C4-2B (cell line): ENCODE data around the gene CFAP58.

Experiments
- ZFX ChIP-seq: fragments of 450-650 bp; IDR thresholded peaks from 2 replicates; pipeline ENCODE4 v1.6.1; 2017
- TF ChIP-seq, protein P1 (sequence below): fragments of 450-650 bp; conservative IDR thresholded peaks from 2 replicates; pipeline ENCODE4 v1.5.1; 2017; ENCODE audit warnings: mild to moderate bottlenecking

DNA sequence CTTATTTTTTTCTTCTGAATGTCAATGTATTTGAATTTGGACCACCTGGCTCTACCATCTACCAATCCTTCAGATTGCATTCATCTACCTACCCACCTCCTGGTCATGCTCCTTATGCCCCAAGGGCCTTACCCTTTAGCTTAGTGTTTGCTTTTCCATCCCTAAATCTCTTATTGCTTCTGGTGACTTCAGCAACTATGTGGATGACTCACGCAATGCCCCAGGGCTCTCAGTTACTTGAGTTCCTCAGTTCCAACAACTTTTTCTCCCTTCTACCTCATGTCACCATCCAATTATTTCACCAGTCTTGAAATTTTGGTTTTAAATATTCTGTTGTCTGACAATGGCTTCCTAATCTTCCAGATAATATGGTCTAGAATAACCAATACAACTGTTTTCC, 118.9 kb downstream of the CFAP58 start:
- TF ChIP-seq, protein P1, sequence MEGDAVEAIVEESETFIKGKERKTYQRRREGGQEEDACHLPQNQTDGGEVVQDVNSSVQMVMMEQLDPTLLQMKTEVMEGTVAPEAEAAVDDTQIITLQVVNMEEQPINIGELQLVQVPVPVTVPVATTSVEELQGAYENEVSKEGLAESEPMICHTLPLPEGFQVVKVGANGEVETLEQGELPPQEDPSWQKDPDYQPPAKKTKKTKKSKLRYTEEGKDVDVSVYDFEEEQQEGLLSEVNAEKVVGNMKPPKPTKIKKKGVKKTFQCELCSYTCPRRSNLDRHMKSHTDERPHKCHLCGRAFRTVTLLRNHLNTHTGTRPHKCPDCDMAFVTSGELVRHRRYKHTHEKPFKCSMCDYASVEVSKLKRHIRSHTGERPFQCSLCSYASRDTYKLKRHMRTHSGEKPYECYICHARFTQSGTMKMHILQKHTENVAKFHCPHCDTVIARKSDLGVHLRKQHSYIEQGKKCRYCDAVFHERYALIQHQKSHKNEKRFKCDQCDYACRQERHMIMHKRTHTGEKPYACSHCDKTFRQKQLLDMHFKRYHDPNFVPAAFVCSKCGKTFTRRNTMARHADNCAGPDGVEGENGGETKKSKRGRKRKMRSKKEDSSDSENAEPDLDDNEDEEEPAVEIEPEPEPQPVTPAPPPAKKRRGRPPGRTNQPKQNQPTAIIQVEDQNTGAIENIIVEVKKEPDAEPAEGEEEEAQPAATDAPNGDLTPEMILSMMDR: no peak
- no peak for TF ChIP-seq ZFX
